Measurements from ENCODE around the gene IL36B.

Gene IL36B

GRCh38 chr2:113034016-113034415 is 18.7 kb downstream of the IL36B start:
- no peak for DNase-seq (ENCODE audit: low spot score)
- TF ChIP-seq CTCF (IDR thresholded peaks at IDR 0.05; ENCODE audit: extremely low read depth, missing control alignments): no peak

GRCh38 chr2:113032737-113033136 is 19.9 kb downstream of the IL36B start:
- no peak for DNase-seq (ENCODE audit: low spot score)
- no peak for TF ChIP-seq CTCF (IDR thresholded peaks at IDR 0.05; ENCODE audit: extremely low read depth, missing control alignments)

GRCh38 chr2:113028112-113028511 is 24.6 kb downstream of the IL36B start:
- DNase-seq (ENCODE audit: low spot score): no peak
- no peak for TF ChIP-seq CTCF (IDR thresholded peaks at IDR 0.05; ENCODE audit: extremely low read depth, missing control alignments)

- DNase-seq (ENCODE audit: low spot score): no peak
- TF ChIP-seq CTCF (IDR thresholded peaks at IDR 0.05; ENCODE audit: extremely low read depth, missing control alignments): no peak
Observed at GRCh38 chr2:113027691-113028090, 25.0 kb downstream of the IL36B start.

- DNase-seq (ENCODE audit: low spot score): no peak
- TF ChIP-seq CTCF (IDR thresholded peaks at IDR 0.05; ENCODE audit: extremely low read depth, missing control alignments): no peak
Observed at GRCh38 chr2:113025737-113026136, 26.9 kb downstream of the IL36B start.

- TF ChIP-seq CTCF (IDR thresholded peaks at IDR 0.05; ENCODE audit: extremely low read depth, missing control alignments): no peak
- DNase-seq (ENCODE audit: low spot score): no peak
Observed at GRCh38 chr2:113024764-113025163, 27.9 kb downstream of the IL36B start.

GRCh38 chr2:113021312-113021711 is 31.4 kb downstream of the IL36B start:
- TF ChIP-seq CTCF (IDR thresholded peaks at IDR 0.05; ENCODE audit: extremely low read depth, missing control alignments): no peak
- DNase-seq (ENCODE audit: low spot score): no peak

Data from GM20000 (cell line).